ENCODE data around the gene RPL14.
A peak's percentile ranks its signal among the peaks of the same experiment; 100 is the strongest.

Gene RPL14

DNA sequence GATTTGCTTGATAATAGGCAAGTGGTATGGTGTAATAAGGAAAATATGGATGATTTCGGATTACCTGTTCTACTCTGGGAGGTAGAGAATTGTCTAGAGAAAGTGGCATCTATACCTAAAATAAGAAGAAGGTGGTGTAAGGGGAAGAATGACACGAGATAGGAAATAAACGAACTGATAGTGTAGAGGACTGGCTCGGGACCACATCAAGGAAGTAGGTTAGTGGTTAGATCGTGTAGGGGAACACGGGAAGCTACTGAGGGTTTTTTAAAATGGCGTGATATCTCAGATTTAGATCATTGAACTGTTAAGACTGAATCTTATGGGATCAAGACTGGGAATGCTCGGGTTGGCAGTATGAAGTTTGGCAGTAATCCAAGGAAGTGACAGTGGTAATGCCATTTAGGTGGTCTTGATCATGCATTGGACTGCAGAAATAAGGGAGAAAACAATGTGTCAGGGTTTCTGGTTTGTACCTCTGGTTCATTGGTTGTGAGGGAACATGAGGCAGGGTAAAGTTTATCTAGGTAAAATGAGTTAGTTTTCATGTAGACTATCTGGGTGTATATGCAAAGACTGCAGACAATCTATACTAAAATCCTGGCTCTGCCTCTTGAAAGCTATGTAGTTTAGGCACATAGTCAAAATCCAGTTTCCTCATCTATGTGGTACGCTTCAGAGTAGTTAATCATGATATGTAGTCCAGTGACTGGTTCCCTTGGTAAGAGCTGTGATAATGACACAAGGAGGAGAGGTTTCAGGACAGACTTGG lies 7.4 kb downstream of the RPL14 start:
- FAIRE-seq = no peak

DNA sequence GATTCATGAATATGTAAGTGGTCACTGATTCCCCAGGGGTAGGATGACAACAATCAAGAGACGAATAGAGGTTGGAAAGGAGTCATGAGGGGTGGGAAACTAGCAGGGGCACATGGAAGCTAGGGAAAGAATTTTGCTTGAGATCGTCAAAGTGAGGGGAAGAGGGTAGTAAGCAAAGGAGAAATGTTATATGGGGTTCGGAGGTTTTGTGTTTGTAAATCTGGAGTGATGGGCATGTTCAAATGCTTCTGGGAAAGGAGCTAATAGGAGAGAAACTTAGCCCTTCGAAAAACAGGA lies 7.9 kb downstream of the RPL14 start:
- FAIRE-seq = no peak

- no peak for FAIRE-seq
Observed at GRCh38 chr3:40465456-40465855, 8.3 kb downstream of the RPL14 start.

DNA sequence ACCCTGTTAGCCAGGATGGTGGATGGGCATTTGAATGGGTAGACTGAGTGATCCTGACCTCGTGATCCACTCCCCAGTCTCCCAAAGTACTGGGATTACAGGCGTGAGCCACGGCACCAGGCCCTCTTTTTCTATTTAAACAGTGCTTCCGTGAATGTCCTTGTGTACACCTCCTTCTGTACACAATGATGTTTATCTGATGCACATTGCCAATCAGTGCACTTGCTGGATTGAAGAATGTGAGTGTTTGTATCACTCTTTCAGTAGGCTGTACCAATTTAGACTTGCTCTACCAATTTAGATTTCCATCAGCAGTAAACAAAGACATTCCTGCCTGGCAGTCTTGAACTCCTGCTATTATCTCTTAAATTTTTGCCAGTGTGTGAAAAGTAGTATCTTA lies 10.9 kb downstream of the RPL14 start:
- FAIRE-seq = no peak

DNA sequence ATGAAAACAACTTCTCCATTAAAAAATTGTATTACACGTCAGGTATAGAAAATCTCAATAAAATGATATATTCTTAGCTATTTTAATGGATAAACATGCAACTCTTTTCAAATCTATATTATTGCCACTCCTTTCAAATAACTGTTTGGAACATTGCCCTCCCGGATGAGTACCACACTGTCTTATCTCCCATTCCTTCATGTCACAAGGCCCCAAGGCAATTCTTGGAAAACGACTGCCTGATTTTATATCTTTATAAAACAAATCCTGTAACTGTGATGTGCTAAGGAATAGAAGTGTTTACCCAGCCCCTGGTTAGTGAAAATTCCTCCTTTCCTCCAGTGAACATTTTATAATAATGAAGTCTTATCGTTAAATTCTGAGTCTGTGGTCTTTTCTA lies 13.6 kb downstream of the RPL14 start:
- no peak for FAIRE-seq

DNA sequence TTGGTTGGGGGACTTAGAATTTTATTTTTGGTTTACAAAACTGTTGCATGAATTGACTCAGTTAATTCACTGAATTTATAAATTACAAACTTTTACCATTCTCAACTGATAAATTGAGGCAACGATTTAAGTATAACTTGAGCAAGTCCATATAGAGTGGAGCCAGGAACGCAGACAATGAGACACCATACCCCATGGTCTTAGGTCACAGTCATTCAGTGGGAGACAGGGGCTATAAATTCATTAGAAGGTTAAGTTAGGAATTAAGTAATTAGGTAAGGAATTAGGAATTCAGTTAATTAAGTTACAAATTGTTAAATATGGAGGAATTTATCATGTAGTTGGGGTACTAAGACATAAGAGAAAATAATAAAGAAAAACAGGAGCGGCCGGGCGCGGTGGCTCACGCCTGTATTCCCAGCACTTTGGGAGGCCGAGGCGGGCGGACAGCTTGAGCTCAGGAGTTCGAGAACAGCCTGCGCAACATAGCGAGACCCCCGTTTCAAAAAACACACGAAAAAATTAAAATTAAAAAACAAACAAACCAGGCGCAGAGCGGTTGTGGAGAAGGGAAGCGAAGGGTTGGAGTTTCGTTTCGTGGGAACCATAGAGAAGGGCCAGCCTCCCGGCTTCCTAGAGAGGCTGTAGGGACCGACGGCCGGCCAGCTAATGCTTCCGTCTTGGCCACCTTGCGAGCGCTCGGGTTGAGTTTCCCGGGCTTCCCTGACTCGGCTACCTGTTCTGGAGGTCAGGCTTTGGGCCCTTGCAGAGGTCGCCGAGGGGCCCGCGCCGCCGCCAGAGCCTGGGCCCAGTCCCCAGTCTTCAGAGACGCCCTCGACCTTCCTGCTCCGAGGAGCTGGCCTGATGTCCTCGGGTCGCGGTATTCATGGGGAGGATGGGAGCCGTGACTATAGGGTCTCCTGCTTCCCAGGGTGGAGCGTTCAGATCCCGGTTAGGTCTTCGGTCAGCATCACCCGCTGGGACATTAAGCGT lies 19.6 kb downstream of the RPL14 start, which contains the start of gene ZNF619:
TSS of gene ZNF619 (plus strand) at position 645 of the 993 bp plus-strand sequence. CDS start 858 bp downstream, outside the sequence.
- peak; percentile 77 for FAIRE-seq

GRCh38 chr3:40477666-40478065 lies 20.5 kb downstream of the RPL14 start:
- no peak for FAIRE-seq

DNA sequence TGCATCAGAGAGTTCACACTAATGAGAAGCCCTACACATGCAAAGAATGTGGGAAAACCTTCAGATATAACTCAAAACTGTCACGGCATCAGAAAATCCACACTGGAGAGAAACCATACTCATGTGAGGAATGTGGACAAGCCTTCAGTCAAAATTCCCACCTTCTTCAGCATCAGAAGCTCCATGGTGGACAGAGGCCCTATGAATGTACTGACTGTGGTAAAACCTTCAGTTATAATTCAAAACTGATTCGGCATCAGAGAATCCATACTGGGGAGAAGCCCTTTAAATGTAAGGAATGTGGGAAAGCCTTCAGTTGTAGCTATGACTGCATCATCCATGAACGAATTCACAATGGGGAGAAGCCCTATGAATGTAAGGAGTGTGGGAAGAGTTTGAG lies 30.0 kb downstream of the RPL14 start:
- no peak for FAIRE-seq

GRCh38 chr3:40490916-40491315 lies 33.8 kb downstream of the RPL14 start:
- no peak for FAIRE-seq

GRCh38 chr3:40494698-40495097 lies 37.6 kb downstream of the RPL14 start:
- no peak for FAIRE-seq

DNA sequence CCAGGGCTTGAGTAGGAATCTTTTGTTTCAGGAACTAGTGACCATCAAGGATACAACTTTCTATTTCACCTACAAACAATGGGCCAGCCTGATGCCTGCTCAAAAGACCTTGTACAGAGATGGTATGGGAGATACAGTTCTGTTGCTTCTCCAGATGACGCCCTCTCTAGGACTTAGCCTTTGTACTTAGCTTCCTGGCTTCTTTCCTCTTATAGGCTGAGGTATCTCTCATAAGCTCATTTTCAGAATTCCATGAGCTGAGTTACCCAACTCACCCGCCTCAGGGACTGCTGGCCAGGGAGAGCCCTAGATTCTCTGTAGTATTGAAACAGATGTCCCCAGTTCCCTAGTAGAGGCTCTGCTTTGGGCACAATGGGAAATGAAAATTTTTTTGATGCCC lies 40.1 kb downstream of the RPL14 start:
- no peak for FAIRE-seq

DNA sequence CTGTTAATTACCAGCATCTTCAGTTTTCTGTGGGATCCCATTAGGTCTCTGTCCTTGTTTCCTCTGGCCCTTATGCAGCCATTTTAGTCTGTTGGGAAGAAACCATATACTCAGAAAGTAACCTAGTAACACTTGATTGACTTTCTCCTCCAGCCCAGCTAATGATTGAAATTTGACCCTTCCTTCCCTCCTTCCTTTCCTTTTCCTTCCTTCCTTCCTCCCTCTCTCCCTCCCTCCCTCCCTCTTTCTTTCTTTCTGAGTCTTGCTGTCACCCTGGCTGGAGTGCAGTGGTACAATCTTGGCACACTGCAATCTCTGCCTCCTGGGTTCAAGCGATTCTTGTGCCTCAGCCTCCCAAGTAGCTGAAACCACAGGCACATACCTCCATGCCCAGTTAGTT lies 42.8 kb downstream of the RPL14 start:
- no peak for FAIRE-seq

- FAIRE-seq = no peak
Observed at GRCh38 chr3:40502034-40502433, 44.9 kb downstream of the RPL14 start.

DNA sequence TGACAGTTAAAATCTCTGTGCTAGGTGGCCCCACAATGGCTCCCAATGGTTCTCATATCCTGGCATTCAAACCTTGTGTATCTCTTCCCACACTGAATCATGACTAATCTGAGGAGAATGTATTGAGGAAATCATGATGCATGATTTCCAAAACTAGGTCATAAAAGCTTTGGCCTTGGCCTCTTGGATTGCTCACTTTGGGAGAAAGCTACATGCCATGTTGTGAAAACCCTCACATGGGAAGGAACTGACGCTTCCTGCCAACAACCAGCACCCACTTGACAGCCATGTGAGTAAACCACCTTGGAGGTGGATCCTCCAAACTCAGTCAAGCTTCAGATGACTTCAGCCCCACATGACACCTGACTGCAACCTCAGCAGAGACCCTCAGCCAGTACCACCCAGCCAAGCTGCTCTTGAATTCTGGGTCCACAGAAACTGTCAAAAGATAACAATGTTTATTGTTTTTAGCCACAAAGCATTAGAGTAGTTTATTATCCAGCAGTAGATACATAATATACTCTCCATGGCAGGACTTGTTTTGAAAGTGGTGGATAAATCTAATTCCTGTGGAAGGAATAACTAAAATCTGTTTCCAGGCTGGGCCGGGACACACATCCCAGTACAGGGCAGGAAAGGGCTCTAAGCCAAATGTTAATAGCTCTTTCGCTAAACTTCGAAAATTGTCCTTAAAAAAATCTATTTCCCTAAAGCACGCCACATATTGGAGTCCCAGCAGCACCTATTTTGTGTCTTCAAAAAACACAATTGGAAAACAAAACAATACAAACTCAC lies 47.7 kb downstream of the RPL14 start:
- FAIRE-seq = peak; percentile 81

DNA sequence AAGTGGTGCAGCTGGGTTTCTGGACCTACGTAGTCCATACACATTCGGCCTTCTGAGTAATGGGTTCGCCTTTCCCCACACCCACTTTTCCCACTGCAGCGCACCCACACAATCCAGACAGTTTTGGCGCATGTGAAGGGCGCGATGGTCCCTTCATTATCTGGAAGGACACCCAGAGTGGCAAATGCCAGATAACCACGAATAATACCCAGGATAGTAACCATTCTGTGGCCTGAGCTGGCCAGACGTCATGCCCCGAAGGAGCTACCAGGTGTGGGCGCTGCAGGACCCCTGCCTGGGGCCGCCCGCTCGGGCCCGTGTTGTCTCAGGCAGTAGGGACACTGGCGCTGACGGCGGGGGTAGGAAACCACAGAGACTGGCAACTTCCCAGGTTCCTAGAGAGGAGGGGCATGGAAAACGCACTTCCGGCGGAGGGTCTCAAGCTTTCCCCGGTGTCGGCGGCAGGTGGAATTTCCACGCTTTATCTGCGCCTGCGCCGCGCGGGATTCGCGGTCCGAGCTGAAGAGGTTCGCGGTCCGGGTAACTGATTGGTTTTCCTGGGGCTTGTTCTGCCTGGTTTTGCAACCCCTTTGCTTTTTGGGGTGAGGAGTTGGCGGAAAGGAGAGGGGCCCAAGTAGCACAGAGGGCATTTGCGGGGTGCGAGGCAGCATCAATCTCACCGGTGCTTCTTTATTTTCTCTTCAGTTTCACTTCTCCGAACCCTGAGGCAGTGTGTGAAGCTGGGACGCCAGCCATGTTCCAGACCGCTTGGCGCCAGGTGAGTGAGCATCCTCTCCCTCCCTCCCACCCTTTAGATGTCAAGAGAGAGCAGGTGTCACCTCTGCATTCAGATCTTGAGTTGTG lies 48.7 kb downstream of the RPL14 start, which contains the start of gene ZNF620:
TSS of gene ZNF620 (plus strand) at position 441 of the 864 bp plus-strand sequence. CDS start at position 755, 314 bp downstream.
- no peak for FAIRE-seq

GRCh38 chr3:40511031-40511718 lies 54.0 kb downstream of the RPL14 start:
- FAIRE-seq = no peak

GRCh38 chr3:40516201-40516600 lies 59.1 kb downstream of the RPL14 start:
- FAIRE-seq = no peak

- no peak for FAIRE-seq
Observed at GRCh38 chr3:40518067-40518466, 60.9 kb downstream of the RPL14 start.

All from islet of Langerhans (tissue), 1 donor.